HG02973 (cell line): ENCODE data around the gene DPP8.

Source experiments
- ATAC-seq: cut with Tn5 transposase; IDR thresholded peaks from one replicate; pipeline ENCODE4 v1.9.1; 2021; ENCODE audit warnings: moderate library complexity; ENCODE audit not compliant: unreplicated experiment

Gene DPP8

GRCh38 chr15:65426216-65426853 is 91.2 kb downstream of the DPP8 start:
- ATAC-seq, result no peak

GRCh38 chr15:65424683-65425082 is 92.8 kb downstream of the DPP8 start:
- no peak for ATAC-seq

DNA sequence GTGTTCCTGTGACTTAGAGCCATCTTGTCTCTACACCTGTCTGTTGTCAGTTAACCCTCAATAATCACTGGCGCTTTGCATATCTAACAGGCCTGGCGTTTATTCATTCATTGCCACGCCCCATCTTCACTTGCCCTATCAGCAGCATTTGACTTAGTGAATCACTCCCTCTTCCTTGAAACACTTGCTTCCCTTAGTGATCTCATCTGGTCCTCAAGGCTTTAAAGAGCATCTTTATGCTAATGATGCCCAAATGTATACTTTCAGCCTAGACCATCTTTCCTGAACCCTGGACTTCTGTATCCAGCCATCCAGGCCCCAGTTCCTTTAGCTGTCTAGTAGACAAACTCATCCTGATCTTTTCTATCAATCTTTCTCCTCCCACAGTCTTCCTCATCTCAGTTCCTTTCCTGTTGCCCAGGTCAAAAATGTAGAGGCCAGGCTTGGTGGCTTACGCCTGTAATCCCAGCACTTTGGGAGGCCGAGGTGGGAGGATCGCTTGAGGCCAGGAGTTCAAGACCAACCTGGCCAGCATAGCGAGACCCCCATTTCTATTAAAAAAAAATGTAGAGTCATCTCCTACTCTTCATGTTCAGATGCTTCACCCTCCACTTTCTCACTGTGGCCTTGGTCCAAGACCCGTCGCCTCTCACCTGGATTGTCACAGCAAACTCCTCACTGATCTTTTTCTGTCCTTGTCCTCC is 93.4 kb downstream of the DPP8 start:
- no peak for ATAC-seq

- ATAC-seq, result no peak
These were observed 94.1 kb downstream of the DPP8 start for GRCh38 chr15:65423150-65423975.

DNA sequence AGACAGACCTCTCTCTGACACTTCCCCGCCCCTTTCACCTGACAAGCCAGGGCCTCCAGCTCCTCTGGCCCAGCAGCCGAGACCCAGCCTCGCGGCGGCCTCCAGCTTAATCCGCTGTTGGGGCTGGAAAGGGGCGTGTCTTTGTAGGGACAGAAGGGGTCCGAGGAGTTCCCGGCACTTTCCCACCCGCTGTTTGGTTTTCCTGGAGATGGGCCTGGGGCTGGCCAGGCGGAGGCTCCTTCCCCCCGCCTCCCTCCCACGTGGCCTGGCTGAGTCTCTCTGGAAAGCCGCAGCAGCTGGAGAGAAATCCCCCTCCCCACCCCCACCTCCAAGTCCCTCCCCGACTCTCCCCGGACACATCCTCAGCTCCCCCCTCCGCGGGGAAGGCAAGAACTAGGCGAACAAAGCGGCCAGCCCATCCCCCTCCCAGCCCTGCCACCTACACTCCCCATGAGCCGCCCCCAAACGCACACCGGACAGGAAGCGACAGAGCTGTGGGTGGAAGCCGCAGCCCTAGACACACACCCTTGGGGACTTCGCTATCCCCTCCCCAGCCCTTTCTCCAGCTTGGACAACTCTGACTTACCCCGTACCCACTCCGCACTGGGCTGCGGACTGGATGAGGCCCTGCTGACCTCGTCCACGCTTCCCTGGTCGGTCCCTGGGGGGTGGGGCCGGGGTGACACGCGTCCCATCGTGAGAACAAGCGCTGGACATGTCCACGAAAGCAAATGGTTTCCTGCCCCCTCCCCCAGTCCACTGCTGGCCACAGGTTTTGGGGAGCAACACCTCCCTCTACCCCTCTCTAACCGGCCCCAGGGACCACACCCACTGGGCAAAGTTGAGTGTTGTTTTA is 95.9 kb downstream of the DPP8 start:
- ATAC-seq, result no peak

DNA sequence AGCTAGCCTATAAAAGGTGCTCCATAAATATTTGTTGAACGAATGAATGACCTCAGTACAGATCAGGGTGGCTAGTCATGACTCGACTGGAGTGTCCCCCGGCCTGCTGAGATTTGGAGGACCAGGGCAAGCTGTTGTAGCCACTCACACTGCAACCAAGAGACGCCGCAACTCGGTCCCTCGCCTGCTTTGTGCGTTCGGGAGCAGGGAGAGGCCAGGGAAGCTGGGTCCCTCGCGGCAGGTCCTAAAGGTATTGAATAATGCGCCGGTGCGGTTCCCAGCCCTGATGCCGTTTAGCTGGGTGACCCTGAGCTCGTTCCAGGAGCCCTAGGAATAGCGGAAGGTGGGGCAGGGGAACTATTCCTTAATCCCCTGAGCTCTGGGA is 96.5 kb downstream of the DPP8 start:
- no peak for ATAC-seq

- no peak for ATAC-seq
These were observed 98.9 kb downstream of the DPP8 start for GRCh38 chr15:65418596-65418995.

DNA sequence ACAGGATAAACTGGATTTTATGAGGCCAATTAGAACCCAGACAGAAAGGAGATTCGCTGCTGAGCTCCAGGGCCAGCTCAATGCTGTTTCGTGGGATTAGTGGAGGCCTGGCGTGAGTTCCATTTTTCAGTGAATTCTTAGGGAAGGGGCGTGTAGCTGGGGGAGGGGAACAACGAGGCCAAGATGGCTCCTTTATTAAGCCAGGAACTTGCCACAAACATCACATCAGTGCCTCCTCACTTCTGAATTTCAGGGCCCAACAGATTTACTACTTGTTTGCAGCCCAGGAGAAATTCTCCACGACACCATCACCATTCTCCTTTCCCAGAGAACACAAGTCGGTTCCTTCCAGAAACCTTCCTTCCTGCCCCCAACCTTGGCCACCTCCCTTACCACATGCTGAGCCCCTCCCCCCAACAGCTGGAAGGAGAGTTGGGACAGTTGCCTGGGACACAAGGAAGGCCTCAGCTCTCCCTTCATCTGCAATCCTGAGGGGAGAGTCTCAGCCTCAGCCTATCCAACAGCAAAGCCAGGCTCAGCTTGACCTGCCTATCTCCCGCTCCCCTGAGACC is 100.6 kb downstream of the DPP8 start:
- no peak for ATAC-seq

GRCh38 chr15:65414841-65415621 is 102.5 kb downstream of the DPP8 start:
- no peak for ATAC-seq

DNA sequence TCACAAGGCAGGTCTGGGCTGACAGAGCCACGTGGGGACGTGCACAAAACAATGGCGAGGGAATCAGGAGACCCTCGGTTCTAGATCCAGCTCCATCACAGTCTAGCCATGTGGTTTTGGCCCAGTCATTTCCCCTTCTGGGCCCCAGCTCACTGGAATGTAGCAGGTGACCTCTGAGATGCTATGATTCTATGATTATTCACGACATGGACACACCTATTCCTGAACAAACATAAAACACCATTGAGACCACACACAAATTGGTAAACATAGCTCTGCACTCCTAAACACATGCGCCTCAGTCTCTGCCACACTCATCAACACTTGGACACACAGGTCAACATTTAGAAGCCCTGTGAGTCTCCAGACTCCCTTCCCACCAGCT is 103.7 kb downstream of the DPP8 start:
- ATAC-seq, result no peak

- ATAC-seq, result no peak
These were observed 104.3 kb downstream of the DPP8 start for GRCh38 chr15:65413051-65413759.

DNA sequence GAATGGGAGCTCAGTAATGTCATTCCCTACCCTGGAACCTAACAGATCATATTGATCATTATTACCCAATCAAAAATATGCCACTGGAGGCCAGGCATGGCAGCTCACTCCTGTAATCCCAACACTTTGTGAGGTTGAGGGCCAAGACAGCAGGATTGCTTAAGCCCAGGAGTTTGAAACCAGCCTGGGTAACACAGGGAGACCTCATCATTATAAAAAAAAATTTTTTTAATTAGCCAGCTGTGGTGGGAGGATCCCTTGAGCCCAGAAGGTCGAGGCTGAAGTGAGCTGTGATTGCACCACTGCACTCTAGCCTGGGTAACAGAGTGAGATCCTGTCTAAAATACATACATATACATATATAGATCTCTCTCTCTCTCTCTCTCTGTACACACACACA is 104.9 kb downstream of the DPP8 start:
- ATAC-seq, result no peak

GRCh38 chr15:65411465-65412071 is 105.9 kb downstream of the DPP8 start:
- no peak for ATAC-seq

DNA sequence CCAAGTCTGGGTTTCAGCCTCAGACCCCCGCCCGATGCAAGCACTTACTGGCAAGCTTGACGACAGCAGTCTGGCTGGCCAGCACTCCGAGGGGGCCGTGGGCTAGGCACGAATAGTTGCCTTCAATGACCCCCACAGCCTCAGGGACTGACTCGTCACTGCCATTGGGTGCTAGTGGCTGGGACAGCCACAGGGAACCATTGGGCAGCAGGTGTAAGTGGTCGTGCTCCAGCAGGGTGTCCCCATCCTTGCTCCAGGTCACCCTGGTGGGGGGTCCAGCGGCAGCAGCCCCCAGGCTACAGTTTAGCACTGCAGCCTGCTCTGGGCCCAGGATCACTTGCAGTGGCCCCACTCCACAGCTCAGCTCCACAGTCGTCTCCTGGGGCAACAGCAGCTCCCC is 106.5 kb downstream of the DPP8 start:
- ATAC-seq, result no peak

- ATAC-seq, result no peak
These were observed 107.5 kb downstream of the DPP8 start for GRCh38 chr15:65410036-65410435.

DNA sequence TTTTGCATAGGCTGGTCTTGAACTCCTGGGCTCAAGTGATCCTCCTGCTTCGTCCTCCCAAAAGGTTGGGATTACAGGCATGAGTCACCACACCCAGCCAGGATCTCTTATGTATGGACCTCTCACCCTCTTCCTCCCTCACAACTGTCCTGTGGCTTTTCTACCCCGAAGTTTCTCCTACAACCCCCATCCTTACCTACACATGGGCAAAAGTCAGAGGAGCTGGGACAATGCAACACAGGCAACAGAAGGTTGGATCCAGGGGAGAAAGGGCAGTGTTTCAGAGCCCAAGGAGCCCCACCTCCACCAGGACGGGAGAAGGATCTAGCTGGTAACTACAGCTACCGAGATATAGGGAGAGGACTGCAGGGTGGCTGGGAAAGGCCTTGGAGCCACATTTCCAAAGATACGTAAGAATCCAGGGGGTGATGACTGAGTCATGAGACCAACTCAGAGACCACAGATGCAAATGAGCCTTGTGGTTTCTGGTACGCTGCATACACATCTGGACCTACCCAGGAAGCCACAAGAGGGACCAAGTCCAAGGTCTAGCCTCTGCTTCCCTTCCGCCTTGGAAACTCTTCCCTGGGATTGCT is 108.4 kb downstream of the DPP8 start:
- ATAC-seq, result no peak

DNA sequence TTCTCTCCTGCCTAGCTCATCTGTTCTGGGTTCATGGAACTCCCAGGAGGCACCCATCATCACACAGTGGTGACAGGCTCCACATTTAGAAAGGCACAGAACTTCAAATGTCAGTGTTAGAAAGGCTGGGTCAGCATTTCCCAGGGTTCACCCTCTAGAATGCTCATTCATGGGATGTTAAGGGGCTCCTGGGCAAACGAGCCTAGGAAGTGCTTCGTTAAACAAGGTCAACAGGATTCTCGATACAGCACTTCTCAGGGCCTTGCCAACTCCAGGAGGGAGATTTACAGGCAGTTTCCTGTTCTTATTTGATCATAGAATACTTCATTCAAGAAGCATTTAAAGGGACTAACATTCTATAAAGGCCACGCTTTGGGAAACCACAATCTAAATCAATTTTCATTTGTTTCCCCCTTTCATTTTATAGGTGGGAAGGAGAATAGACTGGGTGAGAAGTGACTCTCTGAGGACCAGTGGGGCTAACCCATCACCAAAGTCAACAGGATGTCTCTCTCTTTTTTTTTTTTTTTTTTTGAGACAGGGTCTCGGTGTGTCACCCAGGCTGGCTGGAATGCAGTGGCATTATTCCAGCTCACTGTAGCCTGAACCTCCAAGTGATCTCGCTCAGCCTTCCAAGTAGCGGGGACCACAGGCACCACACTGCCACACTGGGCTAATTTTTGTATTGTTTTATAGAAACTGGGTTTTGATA is 109.0 kb downstream of the DPP8 start:
- no peak for ATAC-seq

DNA sequence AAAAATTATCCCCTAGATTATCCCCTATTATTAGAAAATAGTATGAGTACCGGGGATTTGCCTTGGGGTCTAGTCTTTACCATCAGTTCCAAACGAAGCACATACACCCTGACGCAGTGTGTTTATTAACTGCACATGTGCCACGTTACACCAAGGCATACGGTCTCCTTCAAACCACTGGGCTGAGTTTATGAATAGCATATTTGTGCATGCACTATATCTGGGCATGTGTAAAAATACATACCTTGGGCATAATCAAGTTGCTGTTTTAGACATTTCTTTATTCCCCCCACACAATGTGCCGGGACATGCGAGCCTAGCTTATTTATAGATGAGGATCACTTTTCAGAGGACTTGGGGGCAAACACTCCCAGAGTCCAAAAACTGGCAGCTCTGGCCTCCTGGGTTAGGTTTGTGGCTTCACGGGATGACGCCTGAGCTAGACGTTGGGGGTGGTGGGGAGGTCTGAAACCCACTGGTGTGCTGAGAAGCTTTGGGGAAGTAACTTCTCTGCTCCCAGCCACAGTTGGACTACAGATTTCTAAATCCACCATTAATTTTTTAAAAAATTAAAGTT is 111.0 kb downstream of the DPP8 start:
- ATAC-seq, result no peak
